SU-DHL-6 (cell line): ENCODE measurements around the gene AFAP1.

Experiments used
- H2AFZ ChIP-seq: fragments of 200-600 bp; sonication (generic); 2 replicates; pipeline ENCODE4 v1.6.1; 2014; ENCODE audit warnings: low read depth, mild to moderate bottlenecking, moderate library complexity, mixed read lengths, antibody characterized with exemption, low read length; ENCODE audit not compliant: severe bottlenecking
- H3F3A ChIP-seq: fragments of 200-600 bp; shearing (Covaris generic); 2 replicates; pipeline ENCODE4 v1.6.0; 2016; ENCODE audit warnings: antibody characterized with exemption, mild to moderate bottlenecking; ENCODE audit not compliant: insufficient read depth
- H3K27ac ChIP-seq: fragments of 200-600 bp; sonication (generic); 2 replicates; pipeline ENCODE4 v1.5.1; 2016; ENCODE audit warnings: low read depth, mild to moderate bottlenecking, low read length, moderate library complexity, mixed read lengths
- H3K27me3 ChIP-seq: fragments of 200-600 bp; sonication (generic), shearing (Covaris generic); 2 replicates; pipeline ENCODE4 v1.6.0; 2014; ENCODE audit warnings: mild to moderate bottlenecking, low read length
- H3K36me3 ChIP-seq: fragments of 200-600 bp; sonication (generic); 2 replicates; pipeline ENCODE4 v1.6.1; 2014; ENCODE audit warnings: mild to moderate bottlenecking, low read length, mixed read lengths
- H3K4me2 ChIP-seq: fragments of 300-600, 200-600 bp; shearing (Covaris generic), sonication (generic); 2 replicates; pipeline ENCODE4 v1.6.0; 2014; ENCODE audit warnings: low read length, low read depth, mild to moderate bottlenecking; ENCODE audit not compliant: poor library complexity, severe bottlenecking
- H3K4me3 ChIP-seq: fragments of 200-600 bp; sonication (generic); 2 replicates; pipeline ENCODE4 v1.5.1; 2014; ENCODE audit warnings: antibody characterized with exemption, low read length, mild to moderate bottlenecking, mixed read lengths; ENCODE audit not compliant: insufficient read depth, poor library complexity, severe bottlenecking
- H3K79me2 ChIP-seq: fragments of 200-600 bp; sonication (generic); 2 replicates; pipeline ENCODE4 v1.6.1; 2014; ENCODE audit warnings: mild to moderate bottlenecking, low read length, moderate library complexity; ENCODE audit not compliant: insufficient read depth
- H3K9ac ChIP-seq: fragments of 200-600 bp; sonication (generic); 2 replicates; pipeline ENCODE4 v1.7.0; 2014; ENCODE audit warnings: mild to moderate bottlenecking, low read length
- H3K9me2 ChIP-seq: fragments of 200-600 bp; sonication (generic); replicated peaks from 2 replicates; pipeline ENCODE4 v1.6.1; 2014; ENCODE audit warnings: low read length; ENCODE audit not compliant: insufficient read depth
- H3K9me3 ChIP-seq: fragments of 200-600 bp; sonication (generic); 2 replicates; pipeline ENCODE4 v1.6.1; 2014; ENCODE audit warnings: low read length, mixed read lengths; ENCODE audit not compliant: insufficient read depth
- H4K20me1 ChIP-seq: fragments of 200-600 bp; sonication (generic); 2 replicates; pipeline ENCODE4 v1.6.1; 2014; ENCODE audit warnings: low read depth, mild to moderate bottlenecking, antibody characterized with exemption, low read length, moderate library complexity, mixed read lengths
- EZH2phosphoT487 ChIP-seq: fragments of 200-600 bp; sonication (generic), shearing (Covaris generic); conservative IDR thresholded peaks from 2 replicates; pipeline ENCODE4 v1.6.1; 2018; ENCODE audit warnings: mild to moderate bottlenecking, antibody characterized with exemption, low read length, moderate library complexity, mixed read lengths
- TF ChIP-seq, protein P1 (sequence below): fragments of 200-600 bp; sonication (generic); IDR thresholded peaks from one replicate; pipeline ENCODE4 v1.5.1; 2017; ENCODE audit warnings: antibody characterized with exemption, mild to moderate bottlenecking, low read length, moderate library complexity; ENCODE audit not compliant: insufficient read depth, poor library complexity, severe bottlenecking

AFAP1 gene

DNA sequence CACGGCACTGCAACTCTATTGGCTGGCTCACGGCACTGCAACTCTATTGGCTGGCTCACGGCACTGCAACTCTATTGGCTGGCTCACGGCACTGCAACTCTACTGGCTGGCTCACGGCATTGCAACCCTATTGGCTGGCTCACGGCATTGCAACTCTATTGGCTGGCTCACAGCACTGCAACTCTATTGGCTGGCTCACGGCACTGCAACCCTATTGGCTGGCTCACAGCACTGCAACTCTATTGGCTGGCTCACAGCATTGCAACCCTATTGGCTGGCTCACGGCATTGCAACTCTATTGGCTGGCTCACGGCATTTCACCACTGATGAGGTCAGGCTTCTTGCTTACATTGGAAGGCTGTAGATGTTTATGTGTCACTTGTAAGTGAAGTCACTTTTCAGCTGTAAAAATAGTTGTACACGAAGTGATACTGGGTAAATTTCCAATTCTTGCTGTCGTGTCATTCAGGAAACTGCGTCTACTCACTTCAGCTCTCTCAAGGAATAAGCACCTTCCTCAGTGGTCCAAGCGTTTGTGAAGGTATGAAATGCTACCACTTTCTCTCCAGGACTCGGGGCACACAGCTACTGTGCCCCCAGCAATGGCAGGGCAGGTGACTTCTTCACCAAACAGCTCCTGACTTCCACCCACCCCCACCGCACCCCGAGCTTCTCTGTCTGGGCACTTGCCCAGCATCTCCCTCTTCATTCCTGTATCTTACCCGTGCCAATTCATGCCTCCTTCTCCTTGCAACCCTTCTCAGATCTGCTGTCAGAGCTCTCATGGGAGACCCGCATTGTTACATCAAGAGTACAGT lies 141.3 kb downstream of the AFAP1 start:
- H3K79me2 ChIP-seq, result no peaks in the 10 kb centered on the region
- no peak overlapping the region for H3K27ac ChIP-seq
- H2AFZ ChIP-seq, result no peak overlapping the region
- no peak overlapping the region for H3K9ac ChIP-seq
- no peaks in the 10 kb centered on the region for H3K27me3 ChIP-seq
- H3K4me3 ChIP-seq, result no peak overlapping the region
- no peaks in the 10 kb centered on the region for H3K9me3 ChIP-seq
- H3K9me2 ChIP-seq, result no peaks in the 10 kb centered on the region
- no peaks in the 10 kb centered on the region for H3K36me3 ChIP-seq
- H4K20me1 ChIP-seq, result no peaks in the 10 kb centered on the region
- no peaks in the 10 kb centered on the region for H3F3A ChIP-seq
- no peak for TF ChIP-seq EZH2phosphoT487
- TF ChIP-seq, protein P1, sequence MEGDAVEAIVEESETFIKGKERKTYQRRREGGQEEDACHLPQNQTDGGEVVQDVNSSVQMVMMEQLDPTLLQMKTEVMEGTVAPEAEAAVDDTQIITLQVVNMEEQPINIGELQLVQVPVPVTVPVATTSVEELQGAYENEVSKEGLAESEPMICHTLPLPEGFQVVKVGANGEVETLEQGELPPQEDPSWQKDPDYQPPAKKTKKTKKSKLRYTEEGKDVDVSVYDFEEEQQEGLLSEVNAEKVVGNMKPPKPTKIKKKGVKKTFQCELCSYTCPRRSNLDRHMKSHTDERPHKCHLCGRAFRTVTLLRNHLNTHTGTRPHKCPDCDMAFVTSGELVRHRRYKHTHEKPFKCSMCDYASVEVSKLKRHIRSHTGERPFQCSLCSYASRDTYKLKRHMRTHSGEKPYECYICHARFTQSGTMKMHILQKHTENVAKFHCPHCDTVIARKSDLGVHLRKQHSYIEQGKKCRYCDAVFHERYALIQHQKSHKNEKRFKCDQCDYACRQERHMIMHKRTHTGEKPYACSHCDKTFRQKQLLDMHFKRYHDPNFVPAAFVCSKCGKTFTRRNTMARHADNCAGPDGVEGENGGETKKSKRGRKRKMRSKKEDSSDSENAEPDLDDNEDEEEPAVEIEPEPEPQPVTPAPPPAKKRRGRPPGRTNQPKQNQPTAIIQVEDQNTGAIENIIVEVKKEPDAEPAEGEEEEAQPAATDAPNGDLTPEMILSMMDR, result no peak
- H3K4me2 ChIP-seq, result no peak overlapping the region

DNA sequence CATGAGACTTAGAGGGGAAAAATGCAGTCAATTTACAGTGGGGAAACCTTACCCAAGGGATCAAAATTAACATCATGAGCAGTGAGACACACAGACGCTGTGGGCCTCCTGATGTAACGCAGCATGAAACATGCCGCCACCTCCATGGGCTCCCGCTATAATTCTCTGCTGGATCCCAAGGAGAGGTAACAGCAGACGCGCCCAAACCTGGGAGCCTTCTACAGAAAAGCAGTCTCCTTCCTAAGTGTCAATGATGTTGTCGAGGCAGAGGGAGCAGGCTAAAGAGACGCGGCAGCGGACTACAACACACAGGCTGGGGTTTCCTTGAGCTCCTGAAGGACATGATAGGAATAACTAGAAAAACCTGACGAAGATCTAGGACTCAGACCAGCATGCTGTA lies 142.3 kb downstream of the AFAP1 start:
- Histone ChIP-seq H4K20me1 (no peaks in the 10 kb centered on the region), H3K79me2 (no peaks in the 10 kb centered on the region), H2AFZ (no peak overlapping the region), H3K27me3 (no peaks in the 10 kb centered on the region), H3K9me2 (no peaks in the 10 kb centered on the region), H3K36me3 (no peaks in the 10 kb centered on the region), H3K4me2 (no peak overlapping the region), H3K9ac (no peak overlapping the region), H3K4me3 (no peak overlapping the region), H3K27ac (no peak overlapping the region), H3F3A (no peaks in the 10 kb centered on the region), H3K9me3 (no peaks in the 10 kb centered on the region)
- TF ChIP-seq EZH2phosphoT487, result no peak

DNA sequence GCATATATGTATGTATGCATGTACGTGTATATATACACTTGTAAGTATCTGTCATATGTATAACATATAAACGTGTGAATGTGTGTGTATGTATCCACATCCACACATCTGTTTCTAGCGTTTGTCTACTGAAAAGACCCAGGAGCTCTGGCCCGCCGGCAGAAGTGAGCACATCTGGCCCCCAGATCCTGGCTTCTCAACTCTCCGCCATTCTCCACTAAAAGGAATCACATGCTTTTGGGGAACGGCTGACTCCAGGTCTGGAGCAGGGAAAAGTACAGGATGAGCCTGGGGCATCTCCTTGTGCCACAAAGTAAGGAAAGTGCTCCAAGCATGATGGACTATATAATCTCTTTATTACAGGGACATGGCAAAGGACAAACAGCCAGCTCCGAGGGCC lies 143.7 kb downstream of the AFAP1 start:
- H3K9me3 ChIP-seq, result no peaks in the 10 kb centered on the region
- H2AFZ ChIP-seq, result no peak overlapping the region
- no peak overlapping the region for H3K4me3 ChIP-seq
- H4K20me1 ChIP-seq, result no peaks in the 10 kb centered on the region
- H3K36me3 ChIP-seq, result no peaks in the 10 kb centered on the region
- H3K4me2 ChIP-seq, result no peak overlapping the region
- TF ChIP-seq, protein P1, result no peak
- no peak for TF ChIP-seq EZH2phosphoT487
- no peaks in the 10 kb centered on the region for H3K27me3 ChIP-seq
- no peaks in the 10 kb centered on the region for H3K9me2 ChIP-seq
- H3K79me2 ChIP-seq, result no peaks in the 10 kb centered on the region
- H3K27ac ChIP-seq, result no peak overlapping the region
- no peak overlapping the region for H3K9ac ChIP-seq
- H3F3A ChIP-seq, result no peaks in the 10 kb centered on the region

DNA sequence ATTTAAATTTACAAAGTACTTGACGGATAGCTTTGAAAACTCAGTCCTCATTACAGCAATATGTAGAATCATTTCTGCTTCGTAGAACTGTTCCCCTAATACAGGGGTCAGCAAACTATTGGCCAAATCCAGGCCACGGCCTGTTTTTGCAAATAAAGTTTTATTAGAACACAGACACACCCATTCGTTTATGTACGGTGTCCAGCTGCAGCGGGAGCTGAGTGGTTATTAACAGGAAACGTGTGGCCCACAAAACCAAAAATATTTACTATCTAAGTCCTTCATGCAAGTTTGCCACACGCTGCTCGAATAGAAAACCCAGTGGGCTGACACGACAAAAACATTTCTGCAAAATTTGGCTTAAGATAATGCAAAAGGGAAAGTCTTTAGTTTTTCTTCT lies 146.5 kb downstream of the AFAP1 start:
- Histone ChIP-seq H3K9me2 (no peaks in the 10 kb centered on the region), H3K27me3 (no peaks in the 10 kb centered on the region; the same call in 1 of the 2 replicates), H3K36me3 (no peaks in the 10 kb centered on the region)

More for the DNA sequence above, 146.5 kb downstream of the AFAP1 start:
- no peak overlapping the region for H3K4me2 ChIP-seq
- H3K79me2 ChIP-seq, result no peaks in the 10 kb centered on the region
- H3K4me3 ChIP-seq, result no peak overlapping the region
- no peak overlapping the region for H2AFZ ChIP-seq
- H3K9ac ChIP-seq, result no peak overlapping the region
- H3K27ac ChIP-seq, result no peak overlapping the region
- H3K9me3 ChIP-seq, result no peaks in the 10 kb centered on the region
- no peaks in the 10 kb centered on the region for H4K20me1 ChIP-seq
- H3F3A ChIP-seq, result no peaks in the 10 kb centered on the region
- no peak for TF ChIP-seq EZH2phosphoT487
- TF ChIP-seq, protein P1, result no peak
